ENCODE measurements around the gene TAF4B.
"Not testable (repeated sequence)": the region's sequence is repeated elsewhere in the genome, so short reads cannot be mapped to it uniquely, and the experiment has no call there.

Gene TAF4B

GRCh38 chr18:26424428-26425147 lies 198.3 kb downstream of the TAF4B start:
- Histone ChIP-seq H3K9ac (ENCODE audit: low read length) (no peak overlapping the region), H3K27me3 (ENCODE audit: control insufficient read depth, insufficient read depth, low read length) (no peaks in the 10 kb centered on the region), H3K4me1 (ENCODE audit: control insufficient read depth, insufficient read depth, low read length) (no peaks in the 10 kb centered on the region), H3K27ac (ENCODE audit: low read depth, low read length) (no peak overlapping the region), H3K4me3 (ENCODE audit: low read length) (no peak overlapping the region), H3K36me3 (ENCODE audit: control insufficient read depth, insufficient read depth, low read length) (no peaks in the 10 kb centered on the region)

GRCh38 chr18:26425148-26425531 lies 198.9 kb downstream of the TAF4B start:
- Histone ChIP-seq H3K4me1 (ENCODE audit: control insufficient read depth, insufficient read depth, low read length) (no peaks in the 10 kb centered on the region), H3K27ac (ENCODE audit: low read depth, low read length) (no peak overlapping the region), H3K9ac (ENCODE audit: low read length) (no peak overlapping the region), H3K36me3 (ENCODE audit: control insufficient read depth, insufficient read depth, low read length) (no peaks in the 10 kb centered on the region), H3K27me3 (ENCODE audit: control insufficient read depth, insufficient read depth, low read length) (no peaks in the 10 kb centered on the region), H3K4me3 (ENCODE audit: low read length) (no peak overlapping the region)

GRCh38 chr18:26429535-26430226 lies 203.4 kb downstream of the TAF4B start:
- Histone ChIP-seq H3K27ac (ENCODE audit: low read depth, low read length) (no peak overlapping the region), H3K4me1 (ENCODE audit: control insufficient read depth, insufficient read depth, low read length) (no peaks in the 10 kb centered on the region), H3K4me3 (ENCODE audit: low read length) (no peak overlapping the region), H3K36me3 (ENCODE audit: control insufficient read depth, insufficient read depth, low read length) (no peaks in the 10 kb centered on the region), H3K9ac (ENCODE audit: low read length) (no peak overlapping the region), H3K27me3 (ENCODE audit: control insufficient read depth, insufficient read depth, low read length) (no peaks in the 10 kb centered on the region)

- H3K4me3 ChIP-seq (ENCODE audit: low read length): no peak overlapping the region
- no peak overlapping the region for H3K27ac ChIP-seq (ENCODE audit: low read depth, low read length)
- H3K9ac ChIP-seq (ENCODE audit: low read length): no peak overlapping the region
- H3K4me1 ChIP-seq (ENCODE audit: control insufficient read depth, insufficient read depth, low read length): no peaks in the 10 kb centered on the region
- H3K27me3 ChIP-seq (ENCODE audit: control insufficient read depth, insufficient read depth, low read length): no peaks in the 10 kb centered on the region
- no peaks in the 10 kb centered on the region for H3K36me3 ChIP-seq (ENCODE audit: control insufficient read depth, insufficient read depth, low read length)
Measured at GRCh38 chr18:26432651-26433424, 206.6 kb downstream of the TAF4B start.

DNA sequence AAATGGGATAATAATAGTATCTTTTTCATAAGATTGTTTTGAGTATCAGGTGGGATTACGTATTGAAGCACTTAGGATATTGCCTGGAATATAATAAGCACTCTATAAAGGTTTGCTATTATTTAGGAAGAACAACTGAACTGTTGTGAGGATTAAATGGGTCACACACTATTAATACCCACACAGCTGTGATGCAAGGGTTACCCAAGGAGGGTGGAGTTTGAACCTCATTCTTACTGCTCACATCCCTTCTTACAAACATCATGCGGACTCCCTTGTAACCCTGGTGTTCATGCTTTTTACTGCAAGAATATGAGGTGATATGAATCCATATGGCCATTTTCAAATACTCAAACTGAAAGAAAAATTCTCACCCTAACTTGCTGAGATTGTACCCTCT lies 208.6 kb downstream of the TAF4B start:
- Histone ChIP-seq H3K27me3 (ENCODE audit: control insufficient read depth, insufficient read depth, low read length) (no peaks in the 10 kb centered on the region), H3K4me1 (ENCODE audit: control insufficient read depth, insufficient read depth, low read length) (no peaks in the 10 kb centered on the region), H3K4me3 (ENCODE audit: low read length) (no peak overlapping the region), H3K9ac (ENCODE audit: low read length) (no peak overlapping the region), H3K27ac (ENCODE audit: low read depth, low read length) (no peak overlapping the region), H3K36me3 (ENCODE audit: control insufficient read depth, insufficient read depth, low read length) (no peaks in the 10 kb centered on the region)

- Histone ChIP-seq H3K27ac (ENCODE audit: low read depth, low read length) (no peak overlapping the region), H3K9ac (ENCODE audit: low read length) (no peak overlapping the region), H3K36me3 (ENCODE audit: control insufficient read depth, insufficient read depth, low read length) (no peaks in the 10 kb centered on the region), H3K4me1 (ENCODE audit: control insufficient read depth, insufficient read depth, low read length) (no peaks in the 10 kb centered on the region), H3K4me3 (ENCODE audit: low read length) (no peak overlapping the region), H3K27me3 (ENCODE audit: control insufficient read depth, insufficient read depth, low read length) (no peaks in the 10 kb centered on the region)
Measured at GRCh38 chr18:26435415-26436095, 209.3 kb downstream of the TAF4B start.

GRCh38 chr18:26436176-26437051 lies 210.2 kb downstream of the TAF4B start:
- H3K4me1 ChIP-seq (ENCODE audit: control insufficient read depth, insufficient read depth, low read length): no peaks in the 10 kb centered on the region
- H3K9ac ChIP-seq (ENCODE audit: low read length): no peak overlapping the region
- no peaks in the 10 kb centered on the region for H3K36me3 ChIP-seq (ENCODE audit: control insufficient read depth, insufficient read depth, low read length)
- H3K4me3 ChIP-seq (ENCODE audit: low read length): no peak overlapping the region
- no peaks in the 10 kb centered on the region for H3K27me3 ChIP-seq (ENCODE audit: control insufficient read depth, insufficient read depth, low read length)
- no peak overlapping the region for H3K27ac ChIP-seq (ENCODE audit: low read depth, low read length)

DNA sequence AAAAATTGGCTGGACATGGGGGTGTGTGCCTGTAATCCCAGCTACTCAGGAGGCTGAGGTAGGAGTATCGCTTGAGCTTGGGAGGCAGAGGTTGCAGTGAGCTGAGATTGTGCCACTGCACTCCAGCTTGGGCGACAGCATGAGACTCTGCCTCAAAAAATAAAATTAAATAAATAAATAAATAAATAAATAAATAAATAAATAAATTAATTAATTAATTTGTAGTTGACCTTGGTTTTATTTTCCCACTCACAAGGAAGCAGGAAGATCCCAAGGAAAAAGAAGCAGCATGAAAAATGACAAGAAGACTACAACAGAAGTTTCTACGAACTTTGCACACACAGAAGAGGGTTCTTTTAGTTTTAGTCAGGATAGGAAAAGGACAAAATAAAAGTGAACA lies 211.4 kb downstream of the TAF4B start:
- not testable (repeated sequence) for H3K27ac ChIP-seq (ENCODE audit: low read depth, low read length); H3K4me1 ChIP-seq (ENCODE audit: control insufficient read depth, insufficient read depth, low read length); H3K36me3 ChIP-seq (ENCODE audit: control insufficient read depth, insufficient read depth, low read length); H3K9ac ChIP-seq (ENCODE audit: low read length); H3K4me3 ChIP-seq (ENCODE audit: low read length); H3K27me3 ChIP-seq (ENCODE audit: control insufficient read depth, insufficient read depth, low read length)

DNA sequence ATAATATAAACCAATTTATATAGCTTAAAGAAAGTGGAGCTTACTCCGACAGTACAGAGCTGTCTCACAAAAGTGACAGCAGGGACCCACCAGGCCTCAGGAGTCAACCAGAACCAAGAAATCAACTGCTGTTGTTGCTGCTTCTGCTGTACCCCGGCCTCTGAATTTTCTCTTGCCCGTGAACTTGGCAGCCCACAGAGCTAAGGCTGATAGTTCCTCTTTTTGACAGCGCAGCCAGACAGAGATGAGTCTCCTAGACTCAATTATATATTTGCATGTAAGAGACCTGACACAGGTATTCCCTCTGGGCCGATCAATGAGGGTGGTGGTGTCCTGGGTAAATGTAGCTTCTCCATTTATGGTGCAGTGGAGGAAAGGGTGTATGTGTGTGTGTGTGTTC lies 212.7 kb downstream of the TAF4B start:
- H3K36me3 ChIP-seq (ENCODE audit: control insufficient read depth, insufficient read depth, low read length): no peaks in the 10 kb centered on the region
- no peak overlapping the region for H3K4me3 ChIP-seq (ENCODE audit: low read length)
- no peak overlapping the region for H3K27ac ChIP-seq (ENCODE audit: low read depth, low read length)
- H3K9ac ChIP-seq (ENCODE audit: low read length): no peak overlapping the region
- no peaks in the 10 kb centered on the region for H3K27me3 ChIP-seq (ENCODE audit: control insufficient read depth, insufficient read depth, low read length)
- H3K4me1 ChIP-seq (ENCODE audit: control insufficient read depth, insufficient read depth, low read length): no peaks in the 10 kb centered on the region

- no peaks in the 10 kb centered on the region for H3K36me3 ChIP-seq (ENCODE audit: control insufficient read depth, insufficient read depth, low read length)
- no peak overlapping the region for H3K27ac ChIP-seq (ENCODE audit: low read depth, low read length)
- no peaks in the 10 kb centered on the region for H3K27me3 ChIP-seq (ENCODE audit: control insufficient read depth, insufficient read depth, low read length)
- no peak overlapping the region for H3K9ac ChIP-seq (ENCODE audit: low read length)
- no peak overlapping the region for H3K4me3 ChIP-seq (ENCODE audit: low read length)
- no peaks in the 10 kb centered on the region for H3K4me1 ChIP-seq (ENCODE audit: control insufficient read depth, insufficient read depth, low read length)
Measured at GRCh38 chr18:26439537-26439936, 213.3 kb downstream of the TAF4B start.

- Histone ChIP-seq H3K4me1 (ENCODE audit: control insufficient read depth, insufficient read depth, low read length) (no peaks in the 10 kb centered on the region), H3K27ac (ENCODE audit: low read depth, low read length) (no peak overlapping the region), H3K9ac (ENCODE audit: low read length) (no peak overlapping the region), H3K4me3 (ENCODE audit: low read length) (no peak overlapping the region), H3K27me3 (ENCODE audit: control insufficient read depth, insufficient read depth, low read length) (no peaks in the 10 kb centered on the region), H3K36me3 (ENCODE audit: control insufficient read depth, insufficient read depth, low read length) (no peaks in the 10 kb centered on the region)
Measured at GRCh38 chr18:26440644-26441043, 214.4 kb downstream of the TAF4B start.

All from rectal smooth muscle tissue (tissue), 1 donor.